ENCODE measurements around the gene ASB18. TPM values are rescaled to one million over a fixed set of nuclear protein-coding genes. Genes with fewer than 3 reads are reported as not detected.

The ASB18 gene
- total RNA-seq, 1 donor from 2014 or later: not detected

DNA sequence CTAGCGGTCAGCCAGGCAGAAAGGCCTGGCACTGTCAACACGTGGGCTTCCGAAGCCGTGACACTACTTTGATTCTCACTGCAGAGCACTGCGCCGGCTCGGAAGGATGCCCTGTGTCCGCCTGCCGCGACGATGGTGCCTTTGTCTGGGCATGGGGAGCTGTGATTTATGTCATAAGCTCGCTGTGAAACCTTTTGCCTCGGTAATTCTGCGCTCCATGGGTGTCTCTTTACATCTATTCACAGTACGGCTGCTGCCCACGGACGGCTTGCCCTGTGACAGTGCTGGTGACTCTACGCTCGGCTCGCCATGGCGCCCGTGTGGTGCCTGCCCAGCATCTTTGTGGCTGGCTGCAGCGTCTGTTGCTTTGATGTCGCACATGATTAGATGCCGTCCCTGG is 52.9 kb downstream of the ASB18 start:
- Mint-ChIP-seq H3K27me3 (peaks cover 17% of the 10 kb centered on the region), H3K4me1 (ENCODE audit: unreplicated experiment) (peaks cover 9% of the 10 kb centered on the region), H3K9me3 (no peaks in the 10 kb centered on the region), H3K4me3 (no peak overlapping the region), H3K36me3 (no peaks in the 10 kb centered on the region), H3K27ac (no peak overlapping the region)
- TF ChIP-seq, protein P1, sequence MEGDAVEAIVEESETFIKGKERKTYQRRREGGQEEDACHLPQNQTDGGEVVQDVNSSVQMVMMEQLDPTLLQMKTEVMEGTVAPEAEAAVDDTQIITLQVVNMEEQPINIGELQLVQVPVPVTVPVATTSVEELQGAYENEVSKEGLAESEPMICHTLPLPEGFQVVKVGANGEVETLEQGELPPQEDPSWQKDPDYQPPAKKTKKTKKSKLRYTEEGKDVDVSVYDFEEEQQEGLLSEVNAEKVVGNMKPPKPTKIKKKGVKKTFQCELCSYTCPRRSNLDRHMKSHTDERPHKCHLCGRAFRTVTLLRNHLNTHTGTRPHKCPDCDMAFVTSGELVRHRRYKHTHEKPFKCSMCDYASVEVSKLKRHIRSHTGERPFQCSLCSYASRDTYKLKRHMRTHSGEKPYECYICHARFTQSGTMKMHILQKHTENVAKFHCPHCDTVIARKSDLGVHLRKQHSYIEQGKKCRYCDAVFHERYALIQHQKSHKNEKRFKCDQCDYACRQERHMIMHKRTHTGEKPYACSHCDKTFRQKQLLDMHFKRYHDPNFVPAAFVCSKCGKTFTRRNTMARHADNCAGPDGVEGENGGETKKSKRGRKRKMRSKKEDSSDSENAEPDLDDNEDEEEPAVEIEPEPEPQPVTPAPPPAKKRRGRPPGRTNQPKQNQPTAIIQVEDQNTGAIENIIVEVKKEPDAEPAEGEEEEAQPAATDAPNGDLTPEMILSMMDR (conservative IDR thresholded peaks at IDR 0.05): no peak
- DNase-seq (ENCODE audit: extremely low spot score, unreplicated experiment): peak; percentile 48

DNA sequence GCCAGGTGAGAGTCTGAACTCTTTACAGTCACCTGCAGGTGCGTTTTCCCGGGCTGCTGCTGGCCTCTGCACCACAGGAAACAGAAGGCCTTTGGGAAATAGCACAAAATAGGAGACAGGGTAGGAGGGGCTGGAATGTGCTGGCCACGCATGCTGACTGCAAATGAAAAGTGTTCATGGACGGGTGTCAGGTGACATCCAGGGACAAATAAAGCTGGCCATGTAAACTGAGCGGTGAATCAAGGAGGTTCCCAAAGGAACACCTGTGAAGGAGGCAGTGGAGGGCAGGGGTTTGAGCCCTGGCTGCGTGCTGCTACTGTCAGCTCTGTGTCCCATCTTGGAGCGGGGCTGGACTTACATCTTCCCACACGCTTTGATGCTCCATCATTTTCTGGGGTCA is 53.7 kb downstream of the ASB18 start:
- peak; percentile 36 for DNase-seq (ENCODE audit: extremely low spot score, unreplicated experiment)

DNA sequence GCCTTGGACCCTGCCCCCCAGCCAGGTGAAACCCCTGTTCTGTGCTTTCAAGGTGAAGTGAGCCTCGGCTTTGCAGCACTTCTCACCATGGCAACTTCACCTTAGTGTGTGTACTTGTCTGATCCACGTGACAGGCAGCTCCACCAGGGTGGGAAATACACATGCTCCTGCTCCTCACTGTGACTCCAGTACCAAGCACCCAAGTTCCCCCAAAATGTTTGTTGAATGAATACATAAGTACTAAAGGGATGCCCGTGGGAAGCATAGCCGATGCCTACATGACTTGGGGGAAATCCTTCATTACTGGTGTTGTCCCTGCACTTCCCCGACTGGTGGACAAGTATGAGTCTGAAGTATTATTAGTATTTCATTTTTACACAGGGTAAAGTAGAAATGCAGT is 54.2 kb downstream of the ASB18 start:
- DNase-seq (ENCODE audit: extremely low spot score, unreplicated experiment): no peak
- TF ChIP-seq, protein P1 (conservative IDR thresholded peaks at IDR 0.05): no peak
- H3K4me1 Mint-ChIP-seq (ENCODE audit: unreplicated experiment): peaks cover 9% of the 10 kb centered on the region
- no peaks in the 10 kb centered on the region for H3K36me3 Mint-ChIP-seq
- H3K27me3 Mint-ChIP-seq: peaks cover 15% of the 10 kb centered on the region
- H3K9me3 Mint-ChIP-seq: no peaks in the 10 kb centered on the region
- H3K27ac Mint-ChIP-seq: no peak overlapping the region
- no peak overlapping the region for H3K4me3 Mint-ChIP-seq

More for the DNA sequence above, 53.7 kb downstream of the ASB18 start:
- peaks cover 15% of the 10 kb centered on the region for H3K27me3 Mint-ChIP-seq
- TF ChIP-seq, protein P1 (conservative IDR thresholded peaks at IDR 0.05): no peak
- peaks cover 9% of the 10 kb centered on the region for H3K4me1 Mint-ChIP-seq (ENCODE audit: unreplicated experiment)
- no peak overlapping the region for H3K27ac Mint-ChIP-seq
- H3K4me3 Mint-ChIP-seq: no peak overlapping the region
- H3K9me3 Mint-ChIP-seq: no peaks in the 10 kb centered on the region
- H3K36me3 Mint-ChIP-seq: no peaks in the 10 kb centered on the region

DNA sequence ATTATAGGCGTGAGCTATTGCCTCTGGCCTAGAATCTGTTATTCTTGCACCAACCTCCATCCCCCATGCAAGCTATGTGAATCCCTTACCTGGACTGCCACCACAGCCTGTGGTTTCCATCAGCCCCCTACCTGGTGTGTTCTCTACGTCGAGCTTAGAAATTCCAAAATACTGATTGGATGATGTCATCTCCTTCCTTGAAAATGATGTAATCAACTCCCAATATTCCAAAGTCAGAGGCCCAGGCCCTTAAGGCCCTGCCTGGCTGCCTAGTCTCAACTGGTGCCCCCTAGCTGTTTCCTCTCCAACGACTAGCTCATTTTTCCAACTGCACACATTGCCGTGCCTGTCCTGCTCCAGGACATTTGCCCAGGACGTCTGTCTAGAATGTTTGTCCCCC is 54.7 kb downstream of the ASB18 start:
- TF ChIP-seq, protein P1 (conservative IDR thresholded peaks at IDR 0.05): no peak
- H3K27me3 Mint-ChIP-seq: peaks cover 15% of the 10 kb centered on the region
- DNase-seq (ENCODE audit: extremely low spot score, unreplicated experiment): peak; percentile 43
- H3K36me3 Mint-ChIP-seq: no peaks in the 10 kb centered on the region
- H3K4me1 Mint-ChIP-seq (ENCODE audit: unreplicated experiment): peaks cover 9% of the 10 kb centered on the region
- H3K4me3 Mint-ChIP-seq: no peak overlapping the region
- no peaks in the 10 kb centered on the region for H3K9me3 Mint-ChIP-seq
- H3K27ac Mint-ChIP-seq: no peak overlapping the region

DNA sequence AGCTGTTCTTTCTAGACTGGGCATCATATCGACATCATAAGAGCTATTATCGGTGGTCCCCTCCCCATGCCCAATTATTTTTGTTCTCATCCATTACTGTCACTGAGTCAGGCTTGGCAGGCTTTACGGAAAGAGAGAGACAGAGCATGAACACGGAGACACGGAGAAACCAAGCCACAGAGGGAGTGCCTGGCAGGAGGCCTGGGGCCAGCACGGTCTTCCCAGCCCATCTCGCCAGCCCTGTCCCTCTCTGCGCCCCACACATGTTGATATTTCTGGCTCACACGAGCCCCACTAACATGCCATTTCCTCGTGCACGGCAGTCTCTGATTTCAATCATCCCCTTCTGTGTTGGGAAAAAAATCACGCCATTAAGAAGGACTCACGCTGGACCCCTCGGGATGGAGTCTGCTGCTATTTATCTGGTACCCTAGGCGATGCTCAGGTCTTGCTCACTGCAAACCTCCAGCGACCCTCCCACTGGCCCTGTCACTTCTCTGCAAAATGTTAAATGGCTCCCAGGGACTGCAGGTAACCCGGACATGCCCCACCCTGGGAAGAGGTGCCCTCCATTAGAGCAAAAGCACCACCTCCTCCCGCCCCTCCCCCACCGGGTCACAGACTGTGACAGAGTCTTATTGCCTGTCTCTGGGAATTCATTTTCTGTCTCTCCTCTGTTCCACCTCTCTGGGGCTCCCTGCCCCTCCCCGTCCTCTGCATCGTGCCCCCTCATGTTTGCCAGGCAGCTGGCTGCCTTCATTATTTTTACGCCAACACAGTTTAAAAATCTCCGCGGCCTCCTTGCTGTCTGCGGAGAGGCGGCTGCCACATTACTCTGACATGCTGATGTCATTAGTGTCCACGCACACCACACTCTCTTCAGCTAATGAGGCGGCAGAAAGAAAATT is 55.9 kb downstream of the ASB18 start:
- Mint-ChIP-seq H3K4me3 (no peak overlapping the region), H3K27me3 (peaks cover 11% of the 10 kb centered on the region), H3K27ac (no peak overlapping the region), H3K4me1 (ENCODE audit: unreplicated experiment) (peaks cover 9% of the 10 kb centered on the region), H3K9me3 (no peaks in the 10 kb centered on the region), H3K36me3 (no peaks in the 10 kb centered on the region)
- TF ChIP-seq, protein P1 (conservative IDR thresholded peaks at IDR 0.05): no peak
- peak; percentile 49 for DNase-seq (ENCODE audit: extremely low spot score, unreplicated experiment)
